Uterus (tissue), 4 donors: ENCODE data around the gene ENTPD7. TPM values are rescaled to one million over a fixed set of nuclear protein-coding genes. Genes with fewer than 3 reads are reported as not detected.
A peak's percentile ranks its signal among the peaks of the same experiment; 100 is the strongest.

ENCODE experiments used
- DNase-seq, 2 donors: peaks; one replicate each; pipeline ENCODE4 v3.0.0-alpha.2; 2019 to 2020
- H3K27ac ChIP-seq, 2 donors: fragments of 200-600 bp; sonication (generic); 1 replicate in 1 of 2; 2 replicates in 1 of 2; pipeline ENCODE4 v1.5.1; 2016 to 2018
- H3K27me3 ChIP-seq, 2 donors: fragments of 200-600 bp; sonication (generic); one replicate each; pipeline ENCODE4 v1.5.1; 2018 to 2019; ENCODE audit warnings: control low read depth in 1 of 2
- H3K36me3 ChIP-seq, 2 donors: fragments of 200-600 bp; sonication (generic); one replicate each; pipeline ENCODE4 v1.5.1; 2019; ENCODE audit warnings: control low read depth in 1 of 2
- H3K4me1 ChIP-seq, 2 donors: fragments of 200-600 bp; sonication (generic); one replicate each; pipeline ENCODE4 v1.5.1; 2018 to 2019; ENCODE audit warnings: control low read depth in 1 of 2
- H3K4me3 ChIP-seq, 2 donors: fragments of 200-600 bp; sonication (generic); 1 replicate in 1 of 2; 2 replicates in 1 of 2; pipeline ENCODE4 v1.5.1; 2018 to 2019; ENCODE audit warnings: mild to moderate bottlenecking in 1 of 2
- H3K9me3 ChIP-seq, 2 donors: fragments of 200-600 bp; sonication (generic); one replicate each; pipeline ENCODE4 v1.5.1; 2019; ENCODE audit warnings: control low read depth in 1 of 2
- POLR2A ChIP-seq, 2 donors: fragments of 450-650 bp; IDR thresholded peaks; one replicate each; pipeline ENCODE4 v1.6.1; 2016; ENCODE audit warnings: antibody characterized with exemption in 2 of 2, mild to moderate bottlenecking in 1 of 2, moderate library complexity in 1 of 2
- intact Hi-C: fragments of 100-400 bp; cut with DNase I; formaldehyde crosslinking; loops from one replicate; pipeline ENCODE4 v1.15.1; 2023; ENCODE audit warnings: low total_unique reads
- total RNA-seq, 4 donors: library from RNA; depleted of rRNA in 3 of 4; stranded (reverse); fragments of >200 nt in 3 of 4; gene quantifications; one replicate each; pipeline versions ENCODE4 v1.1.0 to v1.2.4, GENCODE V29; 2014 to 2023
- TF ChIP-seq, protein P1 (sequence below), 4 experiments: fragments of 200-600 bp in 2 of 4; fragments of 450-650 bp in 2 of 4; sonication (generic) in 2 of 4; IDR thresholded peaks; one replicate each; pipeline ENCODE4 v1.5.1; 2016 to 2019; ENCODE audit warnings: antibody characterized with exemption in 4 of 4, mild to moderate bottlenecking in 2 of 4, moderate library complexity in 1 of 4
- donor health status: DM: yes; HTN: yes; CAD: no.

Gene ENTPD7, protein sequence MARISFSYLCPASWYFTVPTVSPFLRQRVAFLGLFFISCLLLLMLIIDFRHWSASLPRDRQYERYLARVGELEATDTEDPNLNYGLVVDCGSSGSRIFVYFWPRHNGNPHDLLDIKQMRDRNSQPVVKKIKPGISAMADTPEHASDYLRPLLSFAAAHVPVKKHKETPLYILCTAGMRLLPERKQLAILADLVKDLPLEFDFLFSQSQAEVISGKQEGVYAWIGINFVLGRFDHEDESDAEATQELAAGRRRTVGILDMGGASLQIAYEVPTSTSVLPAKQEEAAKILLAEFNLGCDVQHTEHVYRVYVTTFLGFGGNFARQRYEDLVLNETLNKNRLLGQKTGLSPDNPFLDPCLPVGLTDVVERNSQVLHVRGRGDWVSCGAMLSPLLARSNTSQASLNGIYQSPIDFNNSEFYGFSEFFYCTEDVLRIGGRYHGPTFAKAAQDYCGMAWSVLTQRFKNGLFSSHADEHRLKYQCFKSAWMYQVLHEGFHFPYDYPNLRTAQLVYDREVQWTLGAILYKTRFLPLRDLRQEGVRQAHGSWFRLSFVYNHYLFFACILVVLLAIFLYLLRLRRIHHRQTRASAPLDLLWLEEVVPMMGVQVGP
- 10 to 100 TPM in 1 of 4 donors, 1 to 10 TPM in 2, under 1 TPM in 1; 0.26 to 25.2 (median 5.0) TPM for total RNA-seq

DNA sequence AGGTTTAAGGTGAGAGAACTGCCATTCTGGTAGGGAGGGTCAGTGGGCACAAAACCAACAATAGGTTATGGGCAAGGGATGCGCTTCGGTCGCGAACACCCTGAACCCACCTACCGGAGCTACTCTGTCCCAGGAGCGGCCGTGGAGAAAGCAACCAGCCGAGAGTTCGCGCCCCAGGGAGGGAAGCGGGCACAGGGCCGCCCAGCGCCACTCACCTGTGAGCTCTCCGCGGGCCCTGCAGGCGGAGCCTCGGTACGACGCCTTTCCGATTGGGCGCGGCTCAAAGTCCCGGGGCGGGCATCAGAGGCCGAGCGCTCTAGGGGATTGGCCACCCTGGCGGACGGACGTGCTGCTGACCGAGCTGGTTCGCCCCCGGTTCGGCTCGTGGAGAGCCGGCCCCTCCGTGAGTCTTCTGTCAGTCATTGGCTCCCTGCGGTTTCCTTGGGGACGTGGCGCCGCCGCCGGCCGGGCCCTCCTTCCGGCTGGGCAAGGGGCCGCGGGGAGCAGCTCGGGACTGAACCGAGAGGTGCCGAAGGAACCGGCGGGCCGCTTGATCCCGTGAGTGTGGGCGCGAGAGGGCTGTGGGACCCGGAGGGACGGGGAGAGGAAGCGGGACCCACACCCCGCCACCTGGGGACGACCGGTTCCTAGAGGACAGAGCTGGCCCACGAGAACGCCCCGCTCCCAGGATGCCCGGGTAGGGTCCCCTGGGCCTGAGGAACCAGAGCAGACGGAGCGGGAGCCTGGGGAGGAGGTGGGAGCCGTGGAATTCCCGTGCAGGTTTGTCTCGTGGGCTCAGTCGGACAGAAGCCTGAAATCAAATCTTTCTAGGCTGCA is at the start of gene ENTPD7:
Gene ENTPD7 (plus strand): TSS at position 479 of the 837 bp plus-strand sequence. CDS start 448 bp downstream, outside the sequence.
- peak; percentile 90 to 92 for DNase-seq
- no peaks in the 10 kb centered on the region for H3K27me3 ChIP-seq
- no peaks in the 10 kb centered on the region for H3K9me3 ChIP-seq
- intact Hi-C loops, result no loop called here
- peak in 1 of 2 donors; percentile 35 for TF ChIP-seq POLR2A (IDR thresholded peaks at IDR 0.05)
- TF ChIP-seq, protein P1, sequence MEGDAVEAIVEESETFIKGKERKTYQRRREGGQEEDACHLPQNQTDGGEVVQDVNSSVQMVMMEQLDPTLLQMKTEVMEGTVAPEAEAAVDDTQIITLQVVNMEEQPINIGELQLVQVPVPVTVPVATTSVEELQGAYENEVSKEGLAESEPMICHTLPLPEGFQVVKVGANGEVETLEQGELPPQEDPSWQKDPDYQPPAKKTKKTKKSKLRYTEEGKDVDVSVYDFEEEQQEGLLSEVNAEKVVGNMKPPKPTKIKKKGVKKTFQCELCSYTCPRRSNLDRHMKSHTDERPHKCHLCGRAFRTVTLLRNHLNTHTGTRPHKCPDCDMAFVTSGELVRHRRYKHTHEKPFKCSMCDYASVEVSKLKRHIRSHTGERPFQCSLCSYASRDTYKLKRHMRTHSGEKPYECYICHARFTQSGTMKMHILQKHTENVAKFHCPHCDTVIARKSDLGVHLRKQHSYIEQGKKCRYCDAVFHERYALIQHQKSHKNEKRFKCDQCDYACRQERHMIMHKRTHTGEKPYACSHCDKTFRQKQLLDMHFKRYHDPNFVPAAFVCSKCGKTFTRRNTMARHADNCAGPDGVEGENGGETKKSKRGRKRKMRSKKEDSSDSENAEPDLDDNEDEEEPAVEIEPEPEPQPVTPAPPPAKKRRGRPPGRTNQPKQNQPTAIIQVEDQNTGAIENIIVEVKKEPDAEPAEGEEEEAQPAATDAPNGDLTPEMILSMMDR (IDR thresholded peaks at IDR 0.05), result peak; percentile 31 to 62 (median 50)
- peaks cover 0 to 5% of the 10 kb centered on the region in 2 donors for H3K4me1 ChIP-seq
- peak within 1 kb of the TSS; percentile 2 to 29 for H3K27ac ChIP-seq
- H3K4me3 ChIP-seq, result peak within 1 kb of the TSS; percentile 55 to 80
- H3K36me3 ChIP-seq, result no peaks in the 10 kb centered on the region

DNA sequence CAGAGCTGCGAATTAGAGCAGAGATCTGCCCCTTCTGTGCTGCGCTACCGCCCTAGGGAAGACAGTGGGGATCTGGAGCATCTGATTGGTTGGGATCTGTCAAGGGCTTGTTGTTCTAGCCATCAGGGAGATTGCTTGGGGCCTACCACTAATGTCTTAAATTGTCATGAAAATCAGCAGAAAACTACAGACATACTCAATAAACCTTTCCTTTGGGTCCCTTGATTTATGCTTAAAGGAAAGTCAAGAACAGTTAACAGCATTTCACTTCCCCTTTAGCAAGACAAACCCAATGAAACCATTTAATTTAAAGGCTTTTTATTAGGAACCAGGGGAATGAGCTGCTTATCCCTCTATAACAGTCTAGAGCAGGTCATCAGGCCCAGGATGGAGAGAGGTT is 49.1 kb upstream of the ENTPD7 start:
- no peaks in the 10 kb centered on the region for H3K36me3 ChIP-seq
- no peak overlapping the region for H3K27ac ChIP-seq
- DNase-seq, result no peak
- TF ChIP-seq, protein P1 (IDR thresholded peaks at IDR 0.05), result no peak
- TF ChIP-seq POLR2A (IDR thresholded peaks at IDR 0.05), result no peak
- no peak overlapping the region for H3K4me3 ChIP-seq
- no peaks in the 10 kb centered on the region for H3K27me3 ChIP-seq
- no peaks in the 10 kb centered on the region for H3K4me1 ChIP-seq
- H3K9me3 ChIP-seq, result no peaks in the 10 kb centered on the region
- intact Hi-C loops, result no loop called here

DNA sequence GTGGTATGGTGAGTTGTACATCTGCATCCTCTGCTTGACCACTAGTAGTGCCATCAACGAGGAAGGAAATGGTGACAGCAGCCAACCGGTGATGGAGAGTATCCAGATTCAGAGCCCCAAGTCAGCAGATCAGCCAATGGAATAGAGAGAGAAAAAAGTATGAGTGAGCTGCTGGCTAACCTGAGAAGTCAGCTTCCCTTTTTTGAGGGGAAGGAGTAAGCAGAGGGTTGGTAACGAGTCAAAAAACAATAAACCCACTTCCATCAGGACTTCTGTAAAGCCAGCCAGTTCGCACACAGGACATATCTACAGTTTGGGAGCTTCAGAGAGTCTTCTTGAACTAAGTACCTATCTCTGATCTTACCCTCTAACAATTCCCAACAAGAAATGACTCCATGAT is 48.0 kb upstream of the ENTPD7 start:
- no peak for TF ChIP-seq POLR2A (IDR thresholded peaks at IDR 0.05)
- TF ChIP-seq, protein P1 (IDR thresholded peaks at IDR 0.05), result no peak
- intact Hi-C loops, result no loop called here
- Histone ChIP-seq H3K4me1 (peaks cover 0 to under 1% of the 10 kb centered on the region in 2 donors), H3K4me3 (no peak overlapping the region), H3K27ac (no peak overlapping the region), H3K27me3 (no peaks in the 10 kb centered on the region), H3K36me3 (no peaks in the 10 kb centered on the region), H3K9me3 (no peaks in the 10 kb centered on the region)
- DNase-seq, result no peak

DNA sequence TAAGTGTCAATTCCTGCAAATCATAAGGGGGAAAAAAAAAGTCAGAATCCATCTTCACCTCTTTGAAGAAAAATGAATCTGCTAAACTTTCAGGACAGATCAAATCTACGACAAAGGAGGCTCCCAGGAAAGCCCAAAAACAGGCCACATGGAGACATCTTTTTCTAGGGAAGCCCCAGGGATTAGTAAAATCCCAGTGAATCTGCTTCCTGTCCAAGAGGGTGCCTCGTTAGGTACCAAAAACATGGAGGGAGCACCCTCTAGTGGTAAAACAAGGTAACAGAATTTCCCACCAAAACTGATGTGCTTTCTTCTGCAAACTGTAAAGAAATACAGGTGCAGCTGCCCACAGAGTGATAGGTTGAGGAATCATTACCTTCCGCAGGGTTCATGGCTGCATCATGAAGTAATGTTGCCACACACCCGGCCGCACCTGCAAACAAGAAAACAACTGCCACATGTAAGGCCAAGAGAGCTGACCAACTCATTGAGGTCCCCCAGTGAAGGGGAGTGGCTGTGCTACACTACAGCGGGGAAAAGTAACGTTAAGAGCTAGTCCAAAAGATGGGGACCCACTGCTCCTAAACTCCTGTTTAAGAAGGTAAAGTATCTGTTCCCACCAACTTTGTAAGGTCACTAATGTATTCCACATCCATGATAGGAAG is 47.0 kb upstream of the ENTPD7 start:
- intact Hi-C loops, result no loop called here
- Histone ChIP-seq H3K27me3 (no peaks in the 10 kb centered on the region), H3K4me3 (no peak overlapping the region), H3K36me3 (no peaks in the 10 kb centered on the region), H3K4me1 (peaks cover 3 to 7% of the 10 kb centered on the region in 2 donors), H3K9me3 (no peaks in the 10 kb centered on the region), H3K27ac (no peak overlapping the region)
- DNase-seq, result peak in 1 of 2 donors; percentile 26
- TF ChIP-seq, protein P1 (IDR thresholded peaks at IDR 0.05), result peak; percentile 71 to 80 (median 79)
- TF ChIP-seq POLR2A (IDR thresholded peaks at IDR 0.05), result no peak
